ENCODE data around the gene HPS3.
A peak's percentile ranks its signal among the peaks of the same experiment; 100 is the strongest.

The HPS3 gene

GRCh38 chr3:149142682-149143081 is 13.2 kb downstream of the HPS3 start:
- Histone ChIP-seq H3K36me3 (ENCODE audit: control insufficient read depth, insufficient read depth, low read length) (no peaks in the 10 kb centered on the region), H3K4me3 (replicated peaks; ENCODE audit: low read depth, low read length) (no peak overlapping the region), H3K27me3 (replicated peaks; ENCODE audit: control insufficient read depth, insufficient read depth, low read length) (no peaks in the 10 kb centered on the region)
- no peak for TF ChIP-seq CTCF (IDR thresholded peaks at IDR 0.05; ENCODE audit: insufficient read depth, low read length, poor library complexity, severe bottlenecking)
- no peak for DNase-seq (ENCODE audit: extremely low read depth, insufficient read length)

GRCh38 chr3:149145356-149145755 is 15.9 kb downstream of the HPS3 start:
- no peak overlapping the region for H3K4me3 ChIP-seq (replicated peaks; ENCODE audit: low read depth, low read length)
- DNase-seq (ENCODE audit: extremely low read depth, insufficient read length), result no peak
- H3K36me3 ChIP-seq (ENCODE audit: control insufficient read depth, insufficient read depth, low read length), result peaks cover 1% of the 10 kb centered on the region
- TF ChIP-seq CTCF (IDR thresholded peaks at IDR 0.05; ENCODE audit: insufficient read depth, low read length, poor library complexity, severe bottlenecking), result no peak
- no peaks in the 10 kb centered on the region for H3K27me3 ChIP-seq (replicated peaks; ENCODE audit: control insufficient read depth, insufficient read depth, low read length)

- Histone ChIP-seq H3K4me3 (replicated peaks; ENCODE audit: low read depth, low read length) (no peak overlapping the region), H3K27me3 (replicated peaks; ENCODE audit: control insufficient read depth, insufficient read depth, low read length) (no peaks in the 10 kb centered on the region), H3K36me3 (ENCODE audit: control insufficient read depth, insufficient read depth, low read length) (peaks cover 2% of the 10 kb centered on the region)
- DNase-seq (ENCODE audit: extremely low read depth, insufficient read length), result peak; percentile 63
- no peak for TF ChIP-seq CTCF (IDR thresholded peaks at IDR 0.05; ENCODE audit: insufficient read depth, low read length, poor library complexity, severe bottlenecking)
Measured at GRCh38 chr3:149145974-149146373, 16.5 kb downstream of the HPS3 start.

- no peak for DNase-seq (ENCODE audit: extremely low read depth, insufficient read length)
- no peak for TF ChIP-seq CTCF (IDR thresholded peaks at IDR 0.05; ENCODE audit: insufficient read depth, low read length, poor library complexity, severe bottlenecking)
- Histone ChIP-seq H3K4me3 (replicated peaks; ENCODE audit: low read depth, low read length) (no peak overlapping the region), H3K36me3 (ENCODE audit: control insufficient read depth, insufficient read depth, low read length) (peaks cover 2% of the 10 kb centered on the region), H3K27me3 (replicated peaks; ENCODE audit: control insufficient read depth, insufficient read depth, low read length) (no peaks in the 10 kb centered on the region)
Measured at GRCh38 chr3:149150436-149150835, 21.0 kb downstream of the HPS3 start.

GRCh38 chr3:149151843-149152242 is 22.4 kb downstream of the HPS3 start:
- no peak for TF ChIP-seq CTCF (IDR thresholded peaks at IDR 0.05; ENCODE audit: insufficient read depth, low read length, poor library complexity, severe bottlenecking)
- H3K4me3 ChIP-seq (replicated peaks; ENCODE audit: low read depth, low read length), result no peak overlapping the region
- DNase-seq (ENCODE audit: extremely low read depth, insufficient read length), result no peak
- no peaks in the 10 kb centered on the region for H3K27me3 ChIP-seq (replicated peaks; ENCODE audit: control insufficient read depth, insufficient read depth, low read length)
- peaks cover 2% of the 10 kb centered on the region for H3K36me3 ChIP-seq (ENCODE audit: control insufficient read depth, insufficient read depth, low read length)

GRCh38 chr3:149152420-149152819 is 23.0 kb downstream of the HPS3 start:
- H3K36me3 ChIP-seq (ENCODE audit: control insufficient read depth, insufficient read depth, low read length), result peaks cover 4% of the 10 kb centered on the region
- DNase-seq (ENCODE audit: extremely low read depth, insufficient read length), result peak; percentile 52

More at GRCh38 chr3:149152420-149152819, 23.0 kb downstream of the HPS3 start:
- Histone ChIP-seq H3K4me3 (replicated peaks; ENCODE audit: low read depth, low read length) (no peak overlapping the region), H3K27me3 (replicated peaks; ENCODE audit: control insufficient read depth, insufficient read depth, low read length) (no peaks in the 10 kb centered on the region)
- no peak for TF ChIP-seq CTCF (IDR thresholded peaks at IDR 0.05; ENCODE audit: insufficient read depth, low read length, poor library complexity, severe bottlenecking)

Measured in GM06990 (cell line).